Neural cell (in vitro differentiated cells): Measurements from ENCODE around the gene WDR87. TPM values are rescaled to one million over a fixed set of nuclear protein-coding genes. Genes with fewer than 3 reads are reported as not detected.

Experiments
- H2AFZ ChIP-seq: fragments of 200-600, 300-800 bp; sonication (generic), shearing (Covaris generic); 2 replicates; pipeline ENCODE4 v1.6.0; 2014; ENCODE audit warnings: low read depth, mild to moderate bottlenecking, antibody characterized with exemption, low read length, moderate library complexity
- H3F3A ChIP-seq: fragments of 200-600 bp; shearing (Covaris generic); 2 replicates; pipeline ENCODE4 v1.6.1; 2016; ENCODE audit warnings: mild to moderate bottlenecking, moderate library complexity, mixed read lengths, antibody characterized with exemption, low read length; ENCODE audit not compliant: insufficient read depth, poor library complexity, severe bottlenecking
- H3K27ac ChIP-seq: fragments of 200-600, 300-800 bp; sonication (generic), shearing (Covaris generic); 2 replicates; pipeline ENCODE4 v1.5.1; 2014; ENCODE audit warnings: mild to moderate bottlenecking, low read length, moderate library complexity
- H3K27me3 ChIP-seq: fragments of 300-800, 200-600 bp; sonication (generic), shearing (Covaris generic); 2 replicates; pipeline ENCODE4 v1.6.0; 2014; ENCODE audit warnings: mild to moderate bottlenecking, low read depth, low read length, moderate library complexity; ENCODE audit not compliant: insufficient read depth
- H3K36me3 ChIP-seq: fragments of 300-800, 200-600 bp; sonication (generic), shearing (Covaris generic); 2 replicates; pipeline ENCODE4 v1.5.1; 2014; ENCODE audit warnings: mild to moderate bottlenecking, antibody characterized with exemption, low read length, moderate library complexity; ENCODE audit not compliant: insufficient read depth
- H3K4me2 ChIP-seq: fragments of 300-800, 200-600 bp; sonication (generic), shearing (Covaris generic); 2 replicates; pipeline ENCODE4 v1.6.0; 2014; ENCODE audit warnings: mild to moderate bottlenecking, low read length
- H3K4me3 ChIP-seq: fragments of 300-800, 200-600 bp; sonication (generic), shearing (Covaris generic); 2 replicates; pipeline ENCODE4 v1.5.1; 2014; ENCODE audit warnings: mild to moderate bottlenecking, low read length, moderate library complexity
- H3K79me2 ChIP-seq: fragments of 200-600 bp; shearing (Covaris generic); replicated peaks from 2 replicates; pipeline ENCODE4 v1.6.0; 2014; ENCODE audit warnings: mild to moderate bottlenecking, low read length, moderate library complexity; ENCODE audit not compliant: insufficient read depth
- H3K9ac ChIP-seq: fragments of 300-800, 200-600 bp; sonication (generic), shearing (Covaris generic); 2 replicates; pipeline ENCODE4 v1.6.1; 2016; ENCODE audit warnings: mild to moderate bottlenecking, low read length, mixed read lengths
- H3K9me2 ChIP-seq: fragments of 200-600 bp; shearing (Covaris generic); 2 replicates; pipeline ENCODE4 v1.6.1; 2016; ENCODE audit warnings: mild to moderate bottlenecking, low read length, mixed read lengths; ENCODE audit not compliant: insufficient read depth
- H3K9me3 ChIP-seq: fragments of 200-600, 300-800 bp; sonication (generic), shearing (Covaris generic); 2 replicates; pipeline ENCODE4 v1.6.1; 2016; ENCODE audit warnings: mild to moderate bottlenecking, mixed run types, low read length, moderate library complexity, mixed read lengths
- H4K20me1 ChIP-seq: fragments of 200-600 bp; shearing (Covaris generic); 2 replicates; pipeline ENCODE4 v1.6.1; 2016; ENCODE audit warnings: mild to moderate bottlenecking, mixed run types; ENCODE audit not compliant: insufficient read depth
- EP300 ChIP-seq: fragments of 450-650 bp; conservative IDR thresholded peaks from 2 replicates; pipeline ENCODE4 v1.6.1; 2014; ENCODE audit warnings: antibody characterized with exemption, mild to moderate bottlenecking, moderate library complexity; ENCODE audit not compliant: poor library complexity, severe bottlenecking
- EZH2 ChIP-seq: fragments of 200-600, 300-800 bp; shearing (Covaris generic), sonication (generic); IDR thresholded peaks from 2 replicates; pipeline ENCODE4 v1.6.1; 2014; ENCODE audit warnings: antibody characterized with exemption, low read length, borderline replicate concordance, mild to moderate bottlenecking; ENCODE audit not compliant: insufficient read depth, poor library complexity, severe bottlenecking
- MXI1 ChIP-seq: fragments of 450-650 bp; conservative IDR thresholded peaks from 2 replicates; pipeline ENCODE4 v1.6.1; 2014; ENCODE audit warnings: antibody characterized with exemption, mild to moderate bottlenecking; ENCODE audit not compliant: poor library complexity, severe bottlenecking
- POLR2AphosphoS5 ChIP-seq: IDR thresholded peaks from 2 replicates; pipeline ENCODE4 v1.6.1; 2012
- RAD21 ChIP-seq: fragments of 450-650 bp; conservative IDR thresholded peaks from 2 replicates; pipeline ENCODE4 v1.6.1; 2014; ENCODE audit warnings: antibody characterized with exemption, mild to moderate bottlenecking, moderate library complexity
- REST ChIP-seq: IDR thresholded peaks from 2 replicates; pipeline ENCODE4 v1.6.1; 2012; ENCODE audit warnings: borderline replicate concordance
- SMC3 ChIP-seq: fragments of 450-650 bp; conservative IDR thresholded peaks from 2 replicates; pipeline ENCODE4 v1.6.1; 2014; ENCODE audit warnings: antibody characterized with exemption, mild to moderate bottlenecking, moderate library complexity; ENCODE audit not compliant: poor library complexity
- TAF1 ChIP-seq: IDR thresholded peaks from 2 replicates; pipeline ENCODE4 v1.6.1; 2012; ENCODE audit warnings: low read depth
- polyA plus RNA-seq: library from polyadenylated mRNA; depleted of rRNA; stranded (reverse); fragments of >200 nt; gene quantifications from 2 replicates; pipeline ENCODE4 v1.2.3, GENCODE V29; 2014
- TF ChIP-seq, protein P1 (sequence below): fragments of 450-650 bp; IDR thresholded peaks from 2 replicates; pipeline ENCODE4 v1.5.1; 2014; ENCODE audit warnings: antibody characterized with exemption, mild to moderate bottlenecking, moderate library complexity; ENCODE audit not compliant: poor library complexity, severe bottlenecking

WDR87 gene
- polyA plus RNA-seq, 1 donor from 2014 or later: not detected

- H2AFZ ChIP-seq: no peak overlapping the region
- H3K9me3 ChIP-seq: no peaks in the 10 kb centered on the region
- TF ChIP-seq POLR2AphosphoS5: no peak
- no peak for TF ChIP-seq EZH2
- no peak for TF ChIP-seq RAD21
- TF ChIP-seq EP300: no peak
- no peak for TF ChIP-seq SMC3
- TF ChIP-seq, protein P1, sequence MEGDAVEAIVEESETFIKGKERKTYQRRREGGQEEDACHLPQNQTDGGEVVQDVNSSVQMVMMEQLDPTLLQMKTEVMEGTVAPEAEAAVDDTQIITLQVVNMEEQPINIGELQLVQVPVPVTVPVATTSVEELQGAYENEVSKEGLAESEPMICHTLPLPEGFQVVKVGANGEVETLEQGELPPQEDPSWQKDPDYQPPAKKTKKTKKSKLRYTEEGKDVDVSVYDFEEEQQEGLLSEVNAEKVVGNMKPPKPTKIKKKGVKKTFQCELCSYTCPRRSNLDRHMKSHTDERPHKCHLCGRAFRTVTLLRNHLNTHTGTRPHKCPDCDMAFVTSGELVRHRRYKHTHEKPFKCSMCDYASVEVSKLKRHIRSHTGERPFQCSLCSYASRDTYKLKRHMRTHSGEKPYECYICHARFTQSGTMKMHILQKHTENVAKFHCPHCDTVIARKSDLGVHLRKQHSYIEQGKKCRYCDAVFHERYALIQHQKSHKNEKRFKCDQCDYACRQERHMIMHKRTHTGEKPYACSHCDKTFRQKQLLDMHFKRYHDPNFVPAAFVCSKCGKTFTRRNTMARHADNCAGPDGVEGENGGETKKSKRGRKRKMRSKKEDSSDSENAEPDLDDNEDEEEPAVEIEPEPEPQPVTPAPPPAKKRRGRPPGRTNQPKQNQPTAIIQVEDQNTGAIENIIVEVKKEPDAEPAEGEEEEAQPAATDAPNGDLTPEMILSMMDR: no peak
- TF ChIP-seq REST: no peak
- TF ChIP-seq MXI1: no peak
- TF ChIP-seq TAF1: no peak
- no peaks in the 10 kb centered on the region for H3K36me3 ChIP-seq
- H3K27me3 ChIP-seq: no peaks in the 10 kb centered on the region
- no peak overlapping the region for H3K4me3 ChIP-seq
- no peak overlapping the region for H3K4me2 ChIP-seq
- no peaks in the 10 kb centered on the region for H3K9me2 ChIP-seq
- no peaks in the 10 kb centered on the region for H4K20me1 ChIP-seq
- no peaks in the 10 kb centered on the region for H3K79me2 ChIP-seq
- no peak overlapping the region for H3K27ac ChIP-seq
- no peak overlapping the region for H3K9ac ChIP-seq
- no peaks in the 10 kb centered on the region for H3F3A ChIP-seq
Observed at GRCh38 chr19:37926711-37927110, 20.3 kb upstream of the WDR87 start.

DNA sequence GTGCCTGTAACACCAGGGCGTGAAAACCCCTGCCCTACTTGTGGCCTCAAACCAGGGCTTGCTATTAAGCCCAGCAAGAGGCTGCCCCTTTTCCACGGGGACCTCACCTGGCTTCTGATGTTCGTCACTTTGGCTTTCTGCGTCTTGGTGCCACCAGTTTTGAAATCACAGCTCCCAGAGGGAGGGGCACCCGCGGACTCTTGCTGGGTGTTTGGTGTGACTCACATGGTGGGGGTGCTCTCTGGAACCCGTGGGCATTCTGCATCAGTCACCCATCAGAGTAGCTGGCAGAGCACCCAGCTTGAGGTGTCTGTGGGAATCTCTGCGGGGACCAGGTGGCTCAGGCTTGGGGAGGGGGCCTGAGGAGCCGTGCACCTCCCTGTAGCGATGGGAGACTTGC, 19.9 kb upstream of the WDR87 start:
- Histone ChIP-seq H3K27me3 (no peaks in the 10 kb centered on the region), H3K9ac (no peak overlapping the region), H3K27ac (no peak overlapping the region), H3F3A (no peaks in the 10 kb centered on the region), H3K9me2 (no peaks in the 10 kb centered on the region), H3K79me2 (no peaks in the 10 kb centered on the region), H3K4me3 (no peak overlapping the region), H3K36me3 (no peaks in the 10 kb centered on the region), H3K4me2 (no peak overlapping the region), H3K9me3 (no peaks in the 10 kb centered on the region), H4K20me1 (no peaks in the 10 kb centered on the region), H2AFZ (no peak overlapping the region)
- TF ChIP-seq EP300: no peak
- no peak for TF ChIP-seq TAF1
- no peak for TF ChIP-seq RAD21
- no peak for TF ChIP-seq REST
- no peak for TF ChIP-seq SMC3
- no peak for TF ChIP-seq POLR2AphosphoS5
- TF ChIP-seq, protein P1: no peak
- no peak for TF ChIP-seq MXI1
- TF ChIP-seq EZH2: no peak
